Measurements from ENCODE around the gene SLC2A10. TPM values are rescaled to one million over a fixed set of nuclear protein-coding genes. Genes with fewer than 3 reads are reported as not detected.

SLC2A10 gene
- total RNA-seq, 1 donor from 2014 or later: 12.7 TPM

DNA sequence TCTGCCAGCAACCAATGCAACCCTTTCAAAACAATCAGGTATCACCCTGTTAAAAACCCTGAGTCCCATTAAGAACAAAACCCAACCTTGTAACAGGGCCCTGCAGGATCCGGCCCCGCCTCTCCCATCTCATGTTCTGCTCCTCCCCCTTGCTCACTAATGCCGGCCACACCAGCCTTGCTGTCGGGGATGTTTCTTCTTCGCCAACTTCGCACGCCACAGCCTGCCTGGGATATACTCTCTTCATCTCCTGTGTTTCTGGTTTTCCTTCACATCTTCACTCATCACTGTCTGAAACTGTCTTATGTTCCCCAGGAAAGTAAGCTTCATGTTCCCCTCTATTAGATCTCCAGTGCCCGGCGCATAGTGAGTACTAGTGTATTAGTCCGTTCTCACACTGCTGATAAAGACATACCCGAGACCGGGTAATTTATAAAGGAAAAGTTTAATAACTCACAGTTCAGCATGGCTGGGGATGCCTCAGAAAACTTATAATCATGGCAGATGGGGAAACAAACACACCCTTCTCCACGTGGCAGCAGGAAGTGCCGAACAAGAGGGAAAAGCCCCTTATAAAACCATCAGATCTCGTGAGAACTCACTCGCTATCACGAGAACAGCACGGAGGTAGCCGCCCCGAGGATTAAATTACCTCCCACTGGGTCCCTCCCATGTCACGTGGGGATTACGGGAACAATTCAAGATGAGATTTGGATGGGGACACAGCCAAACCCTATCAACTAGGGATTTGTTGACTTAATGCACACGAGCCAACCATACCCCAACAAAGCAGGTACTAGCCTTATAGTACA, 25.3 kb upstream of the SLC2A10 start:
- H4K20me1 ChIP-seq (ENCODE audit: insufficient read depth, low read length): peaks cover 62% of the 10 kb centered on the region

DNA sequence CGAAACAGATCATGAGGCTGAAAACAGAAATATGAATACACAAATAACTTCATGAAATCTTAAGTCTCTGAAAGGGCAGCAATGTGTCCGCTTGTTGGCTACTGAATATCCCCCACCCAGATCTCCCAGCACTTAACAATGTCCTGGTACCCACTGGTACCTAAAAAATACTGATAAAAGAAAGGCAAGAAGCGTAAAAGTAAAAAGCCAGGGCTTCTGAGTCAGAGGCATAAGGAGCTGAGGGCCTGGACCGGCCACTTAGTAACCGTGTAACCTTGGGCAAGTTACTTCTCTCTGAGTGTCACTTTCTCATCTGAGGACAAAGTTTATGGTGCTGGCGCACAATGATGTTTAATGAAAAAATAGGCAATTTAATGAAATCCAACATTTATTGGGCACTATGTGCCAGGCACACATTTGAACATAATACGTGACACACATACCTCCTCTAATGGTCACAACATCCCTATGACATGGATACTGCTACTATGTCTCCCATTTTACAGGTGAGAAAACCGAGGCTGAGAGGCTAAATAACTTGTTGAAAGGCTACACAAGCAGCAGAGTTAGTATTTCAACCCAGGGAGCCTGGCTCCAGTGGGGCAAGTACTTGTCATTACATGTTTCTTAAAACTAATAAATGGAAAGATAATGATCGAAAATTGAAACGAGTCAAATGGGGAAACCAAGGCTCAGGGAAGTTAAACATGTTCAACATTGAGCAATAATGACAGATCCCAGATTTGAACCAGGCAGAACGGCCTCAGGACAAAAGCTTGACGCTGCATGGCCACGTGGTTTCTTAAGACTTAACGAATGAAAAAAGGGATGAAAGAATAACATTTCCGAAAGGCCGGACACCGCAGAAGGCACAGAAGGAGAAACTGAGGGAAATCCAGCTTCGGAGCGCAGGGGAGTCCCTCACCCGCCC, 21.0 kb upstream of the SLC2A10 start:
- Mint-ChIP-seq H3K36me3 (ENCODE audit: low read depth, unreplicated experiment) (peaks cover 6% of the 10 kb centered on the region), H3K9me3 (ENCODE audit: unreplicated experiment) (no peaks in the 10 kb centered on the region), H3K4me1 (ENCODE audit: low read depth, unreplicated experiment) (peaks cover 11% of the 10 kb centered on the region), H3K27me3 (ENCODE audit: low read depth, unreplicated experiment) (no peaks in the 10 kb centered on the region), H3K27ac (ENCODE audit: unreplicated experiment) (peak overlapping the region; percentile 94), H3K4me3 (ENCODE audit: unreplicated experiment) (peak overlapping the region; percentile 95)
- peaks cover 55% of the 10 kb centered on the region for H3K79me2 ChIP-seq (ENCODE audit: insufficient read depth, low read length)
- FAIRE-seq (no peak), DNase-seq (ENCODE audit: low read depth) (peak; percentile 43)
- peak overlapping the region; percentile 70 for H2AFZ ChIP-seq (ENCODE audit: low read depth, low read length)
- peaks cover 16% of the 10 kb centered on the region for H3K4me1 ChIP-seq (ENCODE audit: insufficient read depth, low read length)
- TF ChIP-seq, protein P1, sequence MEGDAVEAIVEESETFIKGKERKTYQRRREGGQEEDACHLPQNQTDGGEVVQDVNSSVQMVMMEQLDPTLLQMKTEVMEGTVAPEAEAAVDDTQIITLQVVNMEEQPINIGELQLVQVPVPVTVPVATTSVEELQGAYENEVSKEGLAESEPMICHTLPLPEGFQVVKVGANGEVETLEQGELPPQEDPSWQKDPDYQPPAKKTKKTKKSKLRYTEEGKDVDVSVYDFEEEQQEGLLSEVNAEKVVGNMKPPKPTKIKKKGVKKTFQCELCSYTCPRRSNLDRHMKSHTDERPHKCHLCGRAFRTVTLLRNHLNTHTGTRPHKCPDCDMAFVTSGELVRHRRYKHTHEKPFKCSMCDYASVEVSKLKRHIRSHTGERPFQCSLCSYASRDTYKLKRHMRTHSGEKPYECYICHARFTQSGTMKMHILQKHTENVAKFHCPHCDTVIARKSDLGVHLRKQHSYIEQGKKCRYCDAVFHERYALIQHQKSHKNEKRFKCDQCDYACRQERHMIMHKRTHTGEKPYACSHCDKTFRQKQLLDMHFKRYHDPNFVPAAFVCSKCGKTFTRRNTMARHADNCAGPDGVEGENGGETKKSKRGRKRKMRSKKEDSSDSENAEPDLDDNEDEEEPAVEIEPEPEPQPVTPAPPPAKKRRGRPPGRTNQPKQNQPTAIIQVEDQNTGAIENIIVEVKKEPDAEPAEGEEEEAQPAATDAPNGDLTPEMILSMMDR (IDR thresholded peaks at IDR 0.05; ENCODE audit: insufficient read depth, low read depth, low read length): no peak
- no peak for TF ChIP-seq EZH2 (IDR thresholded peaks at IDR 0.05; ENCODE audit: insufficient read depth, low read length)
- peaks cover 37% of the 10 kb centered on the region for H4K20me1 ChIP-seq (ENCODE audit: insufficient read depth, low read length)
- peak overlapping the region; percentile 94 for H3K4me2 ChIP-seq (ENCODE audit: low read length)
- peak overlapping the region; percentile 94 for H3K27ac ChIP-seq (ENCODE audit: low read depth, low read length)
- no peaks in the 10 kb centered on the region for H3K27me3 ChIP-seq (ENCODE audit: insufficient read depth, low read length)
- peak overlapping the region; percentile 92 for H3K4me3 ChIP-seq (ENCODE audit: insufficient read depth, low read depth, low read length)
- peaks cover 19% of the 10 kb centered on the region for H3K36me3 ChIP-seq (ENCODE audit: insufficient read depth, low read length)
- peak overlapping the region; percentile 95 for H3K9ac ChIP-seq (ENCODE audit: low read length)
- no peaks in the 10 kb centered on the region for H3K9me3 ChIP-seq (ENCODE audit: insufficient read depth, low read depth, low read length)

More for the DNA sequence above, 25.3 kb upstream of the SLC2A10 start:
- Histone ChIP-seq H2AFZ (ENCODE audit: low read depth, low read length) (peak overlapping the region; percentile 66), H3K4me3 (ENCODE audit: insufficient read depth, low read depth, low read length) (peak overlapping the region; percentile 68), H3K27ac (ENCODE audit: low read depth, low read length) (peak overlapping the region; percentile 69), H3K4me1 (ENCODE audit: insufficient read depth, low read length) (peaks cover 11% of the 10 kb centered on the region), H3K36me3 (ENCODE audit: insufficient read depth, low read length) (peaks cover 19% of the 10 kb centered on the region), H3K9me3 (ENCODE audit: insufficient read depth, low read depth, low read length) (no peaks in the 10 kb centered on the region), H3K79me2 (ENCODE audit: insufficient read depth, low read length) (peaks cover 71% of the 10 kb centered on the region), H3K9ac (ENCODE audit: low read length) (peak overlapping the region; percentile 93), H3K27me3 (ENCODE audit: insufficient read depth, low read length) (no peaks in the 10 kb centered on the region), H3K4me2 (ENCODE audit: low read length) (peak overlapping the region; percentile 90)
- Mint-ChIP-seq H3K4me3 (ENCODE audit: unreplicated experiment) (peak overlapping the region; percentile 28), H3K36me3 (ENCODE audit: low read depth, unreplicated experiment) (peaks cover 8% of the 10 kb centered on the region), H3K9me3 (ENCODE audit: unreplicated experiment) (no peaks in the 10 kb centered on the region), H3K27ac (ENCODE audit: unreplicated experiment) (peak overlapping the region; percentile 0), H3K4me1 (ENCODE audit: low read depth, unreplicated experiment) (peaks cover 12% of the 10 kb centered on the region), H3K27me3 (ENCODE audit: low read depth, unreplicated experiment) (no peaks in the 10 kb centered on the region)
- FAIRE-seq (no peak), DNase-seq (ENCODE audit: low read depth) (peak; percentile 52)
- TF ChIP-seq EZH2 (IDR thresholded peaks at IDR 0.05; ENCODE audit: insufficient read depth, low read length): no peak
- TF ChIP-seq, protein P1 (IDR thresholded peaks at IDR 0.05; ENCODE audit: insufficient read depth, low read depth, low read length): no peak
